Stimulated activated CD4-positive, alpha-beta T cell treated with anti-CD3 and anti-CD28 coated beads, Interleukin-1b, Interleukin-23, amount 100 ng/mL, for 48 hours (primary cell): ENCODE results near the gene CLEC11A.
A peak's percentile ranks its signal among the peaks of the same experiment; 100 is the strongest.

Experiments used
- DNase-seq: peaks from one replicate; pipeline ENCODE4 v3.0.0-alpha.2; 2020

Gene CLEC11A

GRCh38 chr19:50705422-50706019, 17.6 kb upstream of the CLEC11A start:
- peak; percentile 36 for DNase-seq

GRCh38 chr19:50706387-50706786, 16.8 kb upstream of the CLEC11A start:
- no peak for DNase-seq

GRCh38 chr19:50708179-50708879, 14.8 kb upstream of the CLEC11A start:
- no peak for DNase-seq

- DNase-seq = no peak
Measured at GRCh38 chr19:50710094-50710493, 13.1 kb upstream of the CLEC11A start.

GRCh38 chr19:50710612-50711011, 12.6 kb upstream of the CLEC11A start:
- no peak for DNase-seq

- DNase-seq = no peak
Measured at GRCh38 chr19:50711196-50711595, 12.0 kb upstream of the CLEC11A start.

GRCh38 chr19:50711805-50712204, 11.4 kb upstream of the CLEC11A start:
- DNase-seq = no peak

GRCh38 chr19:50712833-50713232, 10.3 kb upstream of the CLEC11A start:
- no peak for DNase-seq

- DNase-seq = no peak
Measured at GRCh38 chr19:50713556-50714236, 9.5 kb upstream of the CLEC11A start.

- DNase-seq = no peak
Measured at GRCh38 chr19:50716178-50717025, 6.8 kb upstream of the CLEC11A start.

- DNase-seq = no peak
Measured at GRCh38 chr19:50717026-50717723, 6.0 kb upstream of the CLEC11A start.

GRCh38 chr19:50717891-50718254, 5.3 kb upstream of the CLEC11A start:
- DNase-seq = no peak

GRCh38 chr19:50718255-50719118, 4.7 kb upstream of the CLEC11A start:
- no peak for DNase-seq

GRCh38 chr19:50719119-50719435, 4.1 kb upstream of the CLEC11A start:
- no peak for DNase-seq

GRCh38 chr19:50719566-50719965, 3.6 kb upstream of the CLEC11A start, which contains the start of gene SHANK1:
TSS of gene SHANK1 (minus strand) at chr19:50719802. CDS start at chr19:50716919, 2,883 bp downstream.
- no peak for DNase-seq

- DNase-seq = no peak
Measured at GRCh38 chr19:50720181-50720920, 2.8 kb upstream of the CLEC11A start.

- no peak for DNase-seq
Measured at GRCh38 chr19:50720921-50721381, 2.2 kb upstream of the CLEC11A start.

GRCh38 chr19:50721441-50722137, 1.6 kb upstream of the CLEC11A start:
- no peak for DNase-seq

- no peak for DNase-seq
Measured at GRCh38 chr19:50722201-50723013, 757 bp upstream of the CLEC11A start.
